Gastroesophageal sphincter (tissue), 3 donors: ENCODE data around the gene CYP4V2.

Source experiments
- CTCF ChIP-seq, 4 experiments: fragments of 200-600 bp in 2 of 4; fragments of 450-650 bp in 2 of 4; sonication (generic) in 1 of 4; IDR thresholded peaks; one replicate each; pipeline ENCODE4 v1.5.1; 2017 to 2019; ENCODE audit warnings: antibody characterized with exemption in 4 of 4, mild to moderate bottlenecking in 2 of 4, moderate library complexity in 2 of 4
- EP300 ChIP-seq: sonication (generic); formaldehyde crosslinking; IDR thresholded peaks from one replicate; pipeline ENCODE4 v1.6.1; 2017; ENCODE audit warnings: antibody characterized with exemption, mild to moderate bottlenecking

- TF ChIP-seq EP300 (no peak), CTCF (IDR thresholded peaks at IDR 0.05) (no peak)
Measured at GRCh38 chr4:186228514-186228894, 37.1 kb downstream of the CYP4V2 start.
